GM04504 (cell line): ENCODE results near the gene COP1.
A peak's percentile ranks its signal among the peaks of the same experiment; 100 is the strongest.
"Not testable (repeated sequence)": the region's sequence is repeated elsewhere in the genome, so short reads cannot be mapped to it uniquely, and the experiment has no call there.

Source experiments
- DNase-seq: peaks from one replicate; pipeline ENCODE4 v3.0.0-alpha.2; 2012; ENCODE audit warnings: low read depth

Gene COP1

GRCh38 chr1:176206961-176207902 lies at the start of gene COP1:
Gene COP1 (minus strand): TSS chr1:176207286. CDS start chr1:176206978, 308 bp downstream.
- peak; percentile 87 for DNase-seq

GRCh38 chr1:176252191-176252590 lies 45.1 kb upstream of the COP1 start:
- no peak for DNase-seq

GRCh38 chr1:176244851-176245250 lies 37.8 kb upstream of the COP1 start:
- DNase-seq, result no peak

GRCh38 chr1:176243746-176244145 lies 36.7 kb upstream of the COP1 start:
- peak; percentile 13 for DNase-seq

GRCh38 chr1:176241385-176242015 lies 34.4 kb upstream of the COP1 start:
- DNase-seq, result peak; percentile 66

- not testable (repeated sequence) for DNase-seq
Measured at GRCh38 chr1:176233657-176234056, 26.6 kb upstream of the COP1 start.

GRCh38 chr1:176227579-176227978 lies 20.5 kb upstream of the COP1 start:
- DNase-seq, result no peak

GRCh38 chr1:176225911-176226310 lies 18.8 kb upstream of the COP1 start:
- DNase-seq, result no peak

- DNase-seq, result no peak
Measured at GRCh38 chr1:176225479-176225875, 18.4 kb upstream of the COP1 start.

GRCh38 chr1:176222196-176222595 lies 15.1 kb upstream of the COP1 start:
- DNase-seq, result no peak

- DNase-seq, result no peak
Measured at GRCh38 chr1:176220100-176220689, 13.1 kb upstream of the COP1 start.

GRCh38 chr1:176217461-176218099 lies 10.5 kb upstream of the COP1 start:
- DNase-seq, result no peak

- DNase-seq, result no peak
Measured at GRCh38 chr1:176216031-176216430, 8.9 kb upstream of the COP1 start.

GRCh38 chr1:176211396-176212165 lies 4.5 kb upstream of the COP1 start:
- no peak for DNase-seq

GRCh38 chr1:176208034-176208433 lies 948 bp upstream of the COP1 start:
- no peak for DNase-seq

- DNase-seq, result peak; percentile 17
Measured at GRCh38 chr1:176206006-176206960, 803 bp downstream of the COP1 start.

- DNase-seq, result no peak
Measured at GRCh38 chr1:176205332-176205914, 1.7 kb downstream of the COP1 start.

GRCh38 chr1:176204655-176205054 lies 2.4 kb downstream of the COP1 start:
- not testable (repeated sequence) for DNase-seq

GRCh38 chr1:176203735-176204134 lies 3.4 kb downstream of the COP1 start:
- DNase-seq, result no peak

- DNase-seq, result no peak
Measured at GRCh38 chr1:176201568-176201967, 5.5 kb downstream of the COP1 start.
